HG03103 (cell line): Measurements from ENCODE around the gene PCK2.

ENCODE experiments used
- ATAC-seq: cut with Tn5 transposase; IDR thresholded peaks from one replicate; pipeline ENCODE4 v1.9.1; 2021; ENCODE audit warnings: low read depth; ENCODE audit not compliant: unreplicated experiment

The PCK2 gene

DNA sequence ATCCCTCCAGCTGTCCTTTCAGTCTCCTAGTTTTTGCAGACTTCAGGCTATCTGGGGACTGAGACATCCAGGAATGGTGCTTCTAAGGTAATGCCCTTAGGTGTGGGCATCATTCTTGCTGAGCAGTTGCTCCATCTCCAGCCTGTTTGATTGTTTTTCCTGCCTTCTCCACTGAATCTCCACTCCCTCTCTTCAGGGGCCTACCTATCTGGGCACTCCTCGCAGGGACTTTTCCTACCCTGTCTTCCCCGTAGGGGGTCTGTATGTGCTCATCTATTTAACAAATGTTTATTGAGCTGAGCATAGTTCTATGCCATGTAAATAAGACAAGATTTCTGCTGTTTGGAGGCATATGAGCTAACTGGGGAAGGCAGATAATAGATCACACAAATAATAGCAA, 38.9 kb downstream of the PCK2 start:
- no peak for ATAC-seq

DNA sequence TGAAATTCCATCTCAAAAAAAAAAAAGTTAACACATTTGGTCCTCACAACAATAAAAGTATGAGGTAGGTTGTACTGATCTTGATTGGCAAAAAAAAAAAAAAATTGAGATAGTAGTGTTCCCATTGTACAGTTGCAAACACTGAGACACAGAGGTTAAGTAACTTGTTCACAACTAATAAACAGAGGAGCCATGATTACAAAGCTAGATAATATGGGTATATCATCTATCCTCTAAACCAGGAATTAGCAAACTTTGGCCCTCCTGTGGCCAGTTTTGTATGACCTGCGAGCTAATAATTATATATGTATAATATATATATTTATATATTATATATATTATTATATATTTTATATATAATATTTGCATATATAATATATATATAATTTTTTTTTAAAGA, 39.6 kb downstream of the PCK2 start:
- ATAC-seq: no peak

DNA sequence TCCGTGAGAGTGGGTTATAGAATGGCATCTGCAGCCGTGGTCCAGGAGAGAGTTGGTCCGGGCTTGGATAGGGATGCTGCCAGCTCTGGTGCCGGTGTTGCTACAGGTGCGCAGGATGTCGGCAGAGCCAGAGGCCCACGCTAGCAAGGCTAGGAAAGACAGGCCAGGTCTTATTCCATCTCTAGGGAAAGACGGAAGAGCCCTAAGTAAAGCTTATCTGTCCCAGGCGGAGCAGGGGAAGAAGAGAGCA, 41.4 kb downstream of the PCK2 start:
- no peak for ATAC-seq

DNA sequence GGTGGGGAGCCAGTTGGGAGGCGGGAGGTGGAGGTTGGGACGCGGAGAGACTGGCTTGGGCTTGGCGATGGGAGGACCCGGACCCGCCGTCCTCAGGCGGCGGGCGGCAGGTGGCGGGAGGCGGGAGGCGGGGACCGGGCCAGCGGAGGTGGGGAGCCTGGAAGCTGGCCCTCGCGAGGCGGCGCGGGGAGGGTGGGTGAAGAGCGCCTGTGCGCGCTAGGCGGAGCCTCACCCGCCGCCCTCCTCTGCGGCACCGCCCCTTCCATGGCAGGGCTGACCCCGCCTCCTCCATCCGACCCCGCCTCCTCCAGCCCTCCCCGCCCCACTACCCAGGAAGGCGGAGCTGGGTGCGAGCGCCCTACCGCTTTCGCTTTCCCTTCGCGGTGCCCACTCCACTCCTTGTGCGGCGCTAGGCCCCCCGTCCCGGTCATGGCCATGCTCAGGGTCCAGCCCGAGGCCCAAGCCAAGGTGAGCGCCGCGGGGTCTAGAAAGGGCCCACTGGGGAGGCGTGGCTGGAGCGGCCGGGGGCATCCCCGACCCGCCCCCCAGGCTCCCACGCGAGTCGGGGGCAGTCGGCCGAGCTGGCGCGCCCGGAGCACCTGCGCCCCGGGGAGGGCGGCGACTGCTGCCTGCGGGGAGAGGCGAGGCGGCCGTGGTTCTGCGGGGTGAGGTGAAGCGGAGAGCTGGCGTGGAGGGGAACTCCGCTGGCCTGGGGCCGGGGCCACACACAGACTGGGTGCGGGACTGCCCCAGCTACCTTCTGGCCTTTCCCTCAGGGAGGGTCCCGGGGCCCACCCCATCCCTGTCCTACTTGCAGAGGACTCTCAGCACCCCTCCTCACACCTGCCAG, 41.9 kb downstream of the PCK2 start, which contains the start of gene PSME1:
Gene PSME1, plus strand, starts transcription at position 361 of the 850 bp plus-strand sequence. Its CDS starts 69 bp downstream, at position 430.
- ATAC-seq: peak; percentile 86

DNA sequence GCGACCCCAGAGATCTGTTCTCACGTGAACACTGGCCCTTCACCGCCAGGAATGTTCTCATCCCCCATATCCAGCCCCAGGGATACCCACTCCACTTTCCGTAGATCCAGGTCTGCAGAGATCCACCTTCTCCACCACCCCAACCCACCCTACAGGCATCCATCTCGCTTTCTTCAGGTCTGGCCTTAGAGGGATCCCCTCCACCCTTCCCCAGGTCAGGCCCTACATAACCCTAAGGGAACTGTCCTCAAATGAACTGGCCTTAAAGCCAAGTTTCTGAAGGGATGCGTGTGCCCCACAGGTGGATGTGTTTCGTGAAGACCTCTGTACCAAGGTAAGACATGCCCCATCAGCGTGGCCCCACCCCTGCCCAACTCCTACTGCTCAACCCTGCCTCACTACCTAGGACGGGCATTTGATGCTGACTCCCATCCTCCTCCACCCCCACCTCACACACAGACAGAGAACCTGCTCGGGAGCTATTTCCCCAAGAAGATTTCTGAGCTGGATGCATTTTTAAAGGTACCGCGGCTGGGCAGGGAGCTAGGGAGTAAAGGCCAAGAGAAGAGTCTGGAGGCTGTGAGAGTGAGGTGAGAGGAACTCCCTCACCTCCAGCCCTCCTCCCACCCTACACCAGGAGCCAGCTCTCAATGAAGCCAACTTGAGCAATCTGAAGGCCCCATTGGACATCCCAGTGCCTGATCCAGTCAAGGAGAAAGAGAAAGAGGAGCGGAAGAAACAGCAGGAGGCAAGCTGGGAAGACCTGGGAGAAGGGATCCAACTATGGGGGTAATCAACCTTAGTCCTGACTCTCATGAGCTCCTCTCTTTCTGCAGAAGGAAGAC, 42.8 kb downstream of the PCK2 start:
- ATAC-seq: no peak

DNA sequence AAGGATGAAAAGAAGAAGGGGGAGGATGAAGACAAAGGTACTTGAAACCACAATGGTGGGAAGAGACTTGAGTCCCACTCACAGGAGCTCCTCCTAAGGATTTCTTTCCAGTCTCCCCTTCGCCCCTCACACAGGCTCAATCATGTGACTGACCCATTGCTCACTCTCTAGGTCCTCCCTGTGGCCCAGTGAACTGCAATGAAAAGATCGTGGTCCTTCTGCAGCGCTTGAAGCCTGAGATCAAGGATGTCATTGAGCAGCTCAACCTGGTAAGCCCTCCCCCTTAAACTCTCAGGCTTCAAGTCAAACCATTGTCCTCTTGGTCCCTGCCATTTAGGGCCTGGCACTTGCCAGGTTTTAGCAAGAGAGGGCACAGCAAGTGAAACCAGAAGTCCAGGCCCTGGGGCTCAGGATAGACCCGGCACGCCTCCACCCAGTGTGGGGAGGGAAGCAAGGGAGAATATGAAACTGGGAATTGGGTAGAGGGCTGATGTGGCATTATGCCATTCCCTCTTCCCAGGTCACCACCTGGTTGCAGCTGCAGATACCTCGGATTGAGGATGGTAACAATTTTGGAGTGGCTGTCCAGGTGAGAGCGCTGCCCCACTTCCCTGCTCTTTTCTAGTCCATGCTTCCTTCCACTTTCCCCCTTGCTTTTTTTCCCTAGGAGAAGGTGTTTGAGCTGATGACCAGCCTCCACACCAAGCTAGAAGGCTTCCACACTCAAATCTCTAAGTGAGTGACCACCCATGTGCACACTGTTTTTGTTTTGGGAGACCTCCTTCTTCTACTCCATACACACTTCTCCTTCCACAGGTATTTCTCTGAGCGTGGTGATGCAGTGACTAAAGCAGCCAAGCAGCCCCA, 43.7 kb downstream of the PCK2 start:
- no peak for ATAC-seq

DNA sequence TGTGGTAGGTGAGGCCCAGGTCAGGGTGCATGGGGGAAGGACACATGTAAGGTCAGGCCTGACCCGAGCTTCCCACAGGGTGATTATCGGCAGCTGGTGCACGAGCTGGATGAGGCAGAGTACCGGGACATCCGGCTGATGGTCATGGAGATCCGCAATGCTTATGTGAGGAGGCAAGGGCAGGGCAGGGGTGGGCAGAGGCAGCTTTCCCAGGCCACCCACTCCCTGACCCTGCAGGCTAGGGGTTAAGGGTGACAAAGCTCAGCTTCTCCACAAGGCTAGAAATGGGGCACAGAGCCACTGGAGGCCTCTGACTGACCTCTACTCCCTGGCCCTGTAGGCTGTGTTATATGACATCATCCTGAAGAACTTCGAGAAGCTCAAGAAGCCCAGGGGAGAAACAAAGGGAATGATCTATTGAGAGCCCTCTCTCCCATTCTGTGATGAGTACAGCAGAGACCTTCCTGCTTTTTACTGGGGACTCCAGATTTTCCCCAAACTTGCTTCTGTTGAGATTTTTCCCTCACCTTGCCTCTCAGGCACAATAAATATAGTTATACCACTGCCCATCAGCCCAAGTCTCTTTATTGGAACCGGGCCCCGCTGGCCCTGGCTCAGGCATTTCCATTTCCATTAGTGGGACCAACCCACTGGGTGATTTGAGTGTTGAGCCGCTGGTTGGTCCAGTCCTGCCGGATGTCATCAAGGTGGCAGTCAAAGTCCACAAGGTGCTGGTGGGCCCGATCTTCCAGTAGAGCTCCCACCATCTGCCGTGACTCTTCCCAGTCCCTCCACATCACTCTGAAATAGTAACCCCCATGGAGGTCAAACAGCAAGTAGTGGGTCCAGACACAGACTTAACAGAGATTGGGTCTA, 44.5 kb downstream of the PCK2 start:
- ATAC-seq: no peak

DNA sequence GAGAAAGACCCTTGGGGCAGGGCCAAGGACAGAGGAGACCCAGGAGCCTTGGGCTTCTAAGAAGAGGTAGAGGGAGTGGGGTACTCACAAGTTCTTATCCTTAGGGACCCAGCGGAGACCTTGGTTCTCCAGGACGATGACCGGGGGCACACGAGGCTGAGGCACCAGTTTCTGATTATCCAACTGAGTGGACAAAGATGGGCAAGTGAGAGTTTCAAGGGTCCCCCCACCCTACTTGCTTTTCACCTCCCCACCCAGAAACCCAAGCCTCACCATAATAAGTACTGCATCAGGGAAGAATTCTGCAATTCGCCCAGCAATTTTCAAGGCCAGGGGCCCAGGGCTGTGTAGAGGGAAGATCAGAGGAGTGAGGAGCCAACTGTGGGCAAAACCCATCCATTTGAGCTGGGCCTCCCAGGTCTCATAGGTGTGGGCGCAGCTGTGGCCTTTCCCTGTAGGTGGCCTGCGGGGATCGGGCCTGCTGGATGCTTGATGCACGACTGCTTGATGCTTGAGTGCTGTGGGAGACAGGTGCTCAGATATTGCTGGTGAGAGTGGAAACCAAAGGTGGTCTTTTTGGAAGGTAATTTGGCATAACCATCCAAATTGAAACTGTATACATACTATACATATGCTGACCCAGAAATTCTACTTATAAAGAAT, 45.3 kb downstream of the PCK2 start:
- ATAC-seq: no peak

DNA sequence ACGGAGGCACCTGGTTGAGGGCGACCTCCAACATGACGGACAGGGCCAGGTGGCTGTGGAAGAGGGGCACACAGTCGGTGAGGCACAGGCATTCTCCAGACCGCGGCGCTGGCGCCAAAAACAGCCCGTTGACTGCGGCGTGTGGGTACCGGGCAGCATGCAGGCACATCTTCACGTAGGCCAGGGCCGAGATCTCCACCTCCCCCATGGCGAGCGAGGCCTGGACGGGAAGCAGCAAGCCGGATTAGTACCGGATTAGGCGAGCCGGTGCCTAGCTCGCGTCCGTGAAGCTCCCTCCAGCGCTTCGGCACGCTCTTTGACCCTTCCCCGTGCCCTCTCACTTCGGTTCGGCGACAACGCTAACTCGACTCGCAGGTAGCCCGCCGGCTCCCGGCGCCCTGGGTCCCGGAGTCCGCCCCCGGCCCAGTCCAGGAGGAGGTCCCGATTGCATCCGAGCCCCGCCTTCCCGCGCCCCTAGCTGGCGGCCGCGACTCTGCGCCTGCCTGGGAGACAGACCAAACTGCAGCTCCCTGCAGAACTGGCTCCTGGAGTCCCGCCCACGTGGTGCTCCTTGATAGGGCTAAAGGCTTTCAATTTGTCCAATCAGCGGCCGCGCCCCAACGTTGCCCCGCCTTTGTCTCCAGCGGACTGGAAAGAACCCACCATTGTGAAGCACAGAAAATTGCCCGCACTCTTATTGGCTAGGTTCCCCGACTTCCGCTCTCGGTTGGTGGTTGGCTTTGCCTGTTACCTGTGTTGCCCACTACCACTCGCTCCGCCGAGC, 47.2 kb downstream of the PCK2 start, which contains the start of gene EMC9:
Gene EMC9, minus strand, starts transcription at position 495 of the 784 bp plus-strand sequence. Its CDS starts 287 bp downstream, at position 208.
- peak; percentile 77 for ATAC-seq

DNA sequence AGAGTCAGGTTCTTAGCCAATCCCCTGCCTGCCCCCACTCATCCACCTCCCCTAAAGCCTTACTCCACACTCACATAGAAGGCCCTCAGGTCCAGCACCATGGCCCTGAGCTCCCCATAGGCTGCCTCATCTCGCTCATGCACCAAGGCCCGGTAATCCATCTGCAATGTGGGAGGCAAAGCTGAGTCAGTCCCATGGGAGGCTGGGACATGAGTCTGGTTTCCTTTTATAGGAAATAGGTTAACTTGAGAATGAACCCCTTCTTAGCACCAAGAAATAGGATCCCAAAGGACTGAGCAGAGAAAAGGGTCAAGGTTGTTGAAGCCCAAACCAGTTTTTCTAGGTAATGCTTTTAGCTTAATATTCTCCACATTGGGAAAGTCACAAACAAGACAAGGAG, 49.4 kb downstream of the PCK2 start:
- ATAC-seq: no peak

DNA sequence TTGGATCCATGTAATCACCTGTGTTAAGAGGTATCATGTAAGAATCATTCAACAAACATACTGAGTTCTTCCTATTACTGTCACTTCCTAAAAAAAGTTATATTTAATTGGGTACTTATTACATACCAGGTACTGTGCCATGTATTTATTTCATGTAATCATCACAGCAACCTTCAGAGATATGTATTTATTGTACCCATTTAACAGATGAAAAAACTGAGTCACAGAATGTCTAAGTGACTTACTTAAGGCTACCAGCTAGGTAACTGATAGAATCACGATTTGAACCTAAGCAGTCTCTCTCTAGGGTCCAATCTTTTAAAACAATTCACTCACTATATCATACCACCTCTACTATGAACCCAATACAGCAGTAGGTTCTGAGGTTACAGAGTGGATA, 50.3 kb downstream of the PCK2 start:
- no peak for ATAC-seq

DNA sequence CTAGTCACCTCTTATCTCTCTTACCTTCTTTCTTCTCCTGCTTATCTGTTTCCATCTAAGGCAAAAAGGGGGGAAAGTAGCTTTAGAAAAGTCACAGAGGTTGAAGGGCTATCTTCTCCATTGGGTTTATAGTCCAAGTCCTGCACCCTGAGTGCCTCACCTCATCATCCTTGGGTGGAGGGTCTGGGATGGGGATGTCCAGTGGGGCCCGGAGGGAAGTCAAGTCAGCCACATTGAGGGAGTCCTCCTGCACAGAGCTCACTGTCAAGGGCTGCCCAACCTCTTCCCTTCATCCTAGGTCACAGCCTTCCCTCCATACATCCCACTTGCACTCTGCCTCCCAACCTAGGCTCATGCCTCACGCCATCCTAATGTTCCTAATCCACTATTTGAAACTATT, 51.1 kb downstream of the PCK2 start:
- no peak for ATAC-seq

DNA sequence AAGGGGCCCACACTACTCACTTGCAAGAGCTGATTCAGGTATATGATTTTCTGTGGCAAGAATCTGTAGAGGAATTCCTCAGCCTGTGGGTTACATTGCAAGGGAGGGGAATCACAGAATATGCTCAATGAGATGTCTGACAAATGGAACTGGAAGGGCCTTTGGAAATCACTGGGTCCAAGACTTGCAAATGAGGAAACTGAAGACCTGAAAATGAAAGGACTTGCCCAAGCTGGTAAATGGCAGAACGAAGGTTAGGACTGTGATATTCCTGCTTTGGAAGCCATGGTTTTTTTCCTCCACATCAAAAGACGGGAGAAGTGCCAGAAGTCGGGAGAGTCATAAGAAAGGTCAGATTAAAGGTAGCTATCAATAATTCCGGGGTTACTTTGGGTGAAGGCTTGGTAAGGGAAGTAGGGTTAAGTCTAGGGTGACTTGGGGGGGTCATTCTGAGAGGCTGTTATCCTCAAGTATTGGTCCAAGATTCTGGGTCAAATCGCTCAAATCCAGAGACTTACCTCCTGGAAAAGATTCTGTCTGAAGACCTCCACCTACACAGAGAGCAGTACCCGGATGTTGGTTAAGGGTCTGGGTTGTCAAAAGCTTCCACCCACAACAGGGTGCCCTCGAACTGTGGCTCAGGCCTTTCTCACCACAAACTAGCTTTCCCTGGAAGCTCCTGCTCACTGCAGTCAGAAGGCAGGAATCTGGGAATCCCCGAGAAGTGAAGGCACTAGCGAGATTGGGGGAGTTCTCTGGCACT, 51.8 kb downstream of the PCK2 start:
- no peak for ATAC-seq

DNA sequence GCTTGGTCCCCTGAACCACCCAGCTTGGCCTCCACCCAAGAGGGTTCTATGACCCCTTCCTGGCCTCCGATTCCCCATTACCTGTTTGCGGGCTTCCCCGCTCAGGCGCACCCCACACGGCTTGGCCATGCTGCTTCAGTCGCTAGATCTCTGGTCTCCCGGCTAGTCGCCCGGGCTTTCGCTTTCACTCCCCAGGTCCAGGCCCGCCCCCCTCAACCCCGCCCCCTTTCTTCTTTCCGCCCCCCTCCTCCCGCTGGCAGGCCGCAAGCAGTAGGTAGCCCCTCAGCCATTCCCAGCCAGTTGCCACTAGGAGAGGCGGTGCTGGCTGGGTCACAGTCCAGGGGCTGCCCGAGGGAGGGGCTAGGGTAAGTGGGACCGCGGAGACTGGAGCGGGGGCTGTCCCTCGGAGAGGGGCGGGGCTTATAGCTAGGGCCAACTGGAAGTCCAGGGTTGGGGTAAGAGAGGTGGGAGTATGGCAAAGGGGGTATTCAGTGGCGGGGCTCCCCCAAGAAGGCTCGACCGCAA, 52.4 kb downstream of the PCK2 start, which contains the start of gene PSME2:
Gene PSME2, minus strand, starts transcription at position 158 of the 525 bp plus-strand sequence. Its CDS starts 29 bp downstream, at position 129.
- ATAC-seq: peak; percentile 51

DNA sequence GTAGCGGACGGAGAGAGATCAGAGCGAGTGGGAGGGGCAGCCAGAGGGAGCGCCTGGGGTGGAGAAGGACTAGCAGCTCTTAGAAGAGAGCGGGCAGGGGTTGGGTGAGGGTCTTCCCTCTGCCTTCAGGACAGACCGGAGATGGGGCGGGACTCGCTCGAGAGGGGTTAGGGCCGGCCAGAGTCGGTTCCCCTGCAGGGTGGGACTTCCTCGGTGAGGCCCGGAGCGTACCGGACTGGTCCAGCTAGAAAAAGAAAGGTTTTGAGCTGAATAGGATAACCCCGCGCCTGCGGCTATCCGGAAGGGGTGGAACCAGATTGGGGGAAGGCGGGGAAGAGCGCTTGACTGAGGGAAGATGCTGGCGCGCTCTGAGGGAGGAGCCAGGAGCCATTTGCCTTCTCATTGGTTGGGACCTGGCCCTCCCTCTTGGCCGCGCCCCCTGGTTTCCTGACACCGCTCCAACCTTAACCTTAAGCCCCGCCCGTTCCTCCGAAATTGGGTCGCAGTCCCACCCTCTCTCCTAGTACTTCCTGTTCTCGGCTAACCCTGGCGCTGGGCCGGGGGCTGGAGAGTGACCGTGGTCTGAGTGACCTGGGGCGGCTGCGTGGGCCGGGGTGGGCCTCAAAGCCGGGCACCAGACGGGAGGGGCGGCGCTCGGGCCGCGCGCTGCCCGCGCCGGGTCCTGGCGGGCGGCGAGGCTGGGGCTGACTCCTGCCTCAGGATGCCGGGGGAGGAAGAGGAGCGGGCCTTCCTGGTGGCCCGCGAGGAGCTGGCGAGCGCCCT, 53.1 kb downstream of the PCK2 start, which contains the start of gene RNF31:
Gene RNF31, plus strand, starts transcription at position 521 of the 783 bp plus-strand sequence. Its CDS starts 201 bp downstream, at position 722.
- peak; percentile 84 for ATAC-seq

DNA sequence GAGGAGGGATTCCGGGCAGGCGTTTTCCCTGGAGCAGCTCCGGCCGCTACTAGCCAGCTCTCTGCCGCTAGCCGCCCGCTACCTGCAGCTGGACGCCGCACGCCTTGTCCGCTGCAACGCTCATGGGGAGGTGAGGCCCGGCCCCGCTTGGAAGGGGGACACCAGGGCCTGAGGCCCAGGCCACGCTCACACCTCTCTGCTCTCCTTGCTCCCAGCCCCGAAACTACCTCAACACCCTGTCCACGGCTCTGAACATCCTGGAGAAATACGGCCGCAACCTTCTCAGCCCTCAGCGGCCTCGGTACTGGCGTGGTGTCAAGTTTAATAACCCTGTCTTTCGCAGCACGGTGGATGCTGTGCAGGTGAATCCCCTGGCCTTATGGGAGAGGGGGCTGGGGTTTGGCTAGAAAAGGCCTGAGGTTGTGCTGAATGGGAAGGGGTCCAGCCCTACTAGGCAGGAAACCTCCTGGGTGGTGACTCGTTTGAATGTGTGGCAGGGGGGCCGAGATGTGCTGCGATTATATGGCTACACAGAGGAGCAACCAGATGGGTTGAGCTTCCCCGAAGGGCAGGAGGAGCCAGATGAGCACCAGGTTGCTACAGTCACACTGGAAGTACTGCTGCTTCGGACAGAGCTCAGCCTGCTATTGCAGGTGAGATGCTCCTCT, 53.8 kb downstream of the PCK2 start:
- no peak for ATAC-seq
